GM12878 (cell line): ENCODE data around the gene MYO10. TPM values are rescaled to one million over a fixed set of nuclear protein-coding genes. Genes with fewer than 3 reads are reported as not detected.

Source experiments
- ATAC-seq: fragments of 200-7000 bp; cut with Tn5 transposase; 3 replicates; pipeline ENCODE4 v1.9.1; 2020; ENCODE audit warnings: mild to moderate bottlenecking, moderate library complexity
- BruUV-seq: library from RNA; stranded (reverse); fragments of 400-500 nt; replicated peaks from 2 replicates; lab custom pipeline; 2021; lab: Mats Ljungman, UMichigan
- CTCF ChIA-PET: fragments of 300-600 bp; sonication (Branson Sonifier 250); formaldehyde crosslinking; extraction: SDS; loops from one replicate; lab custom pipeline; 2021; ENCODE audit warnings: inconsistent platforms; lab: Yijun Ruan, JAX
- POLR2A ChIA-PET: fragments of 350-600 bp; formaldehyde crosslinking; extraction: SDS; loops from one replicate; lab custom pipeline; 2021; ENCODE audit warnings: inconsistent platforms; lab: Charles Lee
- RAD21 ChIA-PET: fragments of 300-600 bp; sonication (Branson Sonifier 250); formaldehyde crosslinking; loops from one replicate; lab custom pipeline; 2023; ENCODE audit warnings: antibody characterized with exemption; ENCODE audit not compliant: unreplicated experiment; lab: Charles Lee
- SMC1A ChIA-PET: fragments of 300-600 bp; sonication (Branson Sonifier 250); formaldehyde crosslinking; loops from one replicate; lab custom pipeline; 2023; ENCODE audit not compliant: unreplicated experiment, uncharacterized antibody; lab: Charles Lee
- DNase-seq: peaks from one replicate; pipeline ENCODE4 v3.0.0-alpha.2; 2011; ENCODE audit warnings: low read depth, low spot score
- FAIRE-seq: peaks from 3 replicates; lab custom pipeline; 2011; peaks lifted over from hg19 to GRCh38; lab: Jason Lieb, UNC
- H2AFZ ChIP-seq: 2 replicates; pipeline ENCODE4 v1.6.0; 2011; ENCODE audit warnings: low read depth, low read length, control low read depth; ENCODE audit not compliant: control insufficient read depth
- H3K27ac ChIP-seq: 2 replicates; pipeline ENCODE4 v1.5.1; 2011; ENCODE audit warnings: control low read depth; ENCODE audit not compliant: control insufficient read depth, insufficient read depth
- H3K27me3 ChIP-seq, 2 experiments: replicated peaks in 1 of 2; 2 replicates each; pipeline versions ENCODE4 v1.6.0 to v1.6.1; 2011; ENCODE audit warnings: low read length in 1 of 2; ENCODE audit not compliant: control insufficient read depth in 2 of 2, insufficient read depth in 2 of 2
- H3K36me3 ChIP-seq, 2 experiments: 2 replicates each; pipeline ENCODE4 v1.5.1; 2011; ENCODE audit warnings: low read length in 1 of 2; ENCODE audit not compliant: control insufficient read depth in 2 of 2, insufficient read depth in 2 of 2
- H3K4me1 ChIP-seq: 2 replicates; pipeline ENCODE4 v1.6.1; 2011; ENCODE audit warnings: mild to moderate bottlenecking, low read length, moderate library complexity, mixed read lengths; ENCODE audit not compliant: control insufficient read depth, insufficient read depth
- H3K4me2 ChIP-seq: 2 replicates; pipeline ENCODE4 v1.6.0; 2011; ENCODE audit warnings: control low read depth; ENCODE audit not compliant: control insufficient read depth, insufficient read depth
- H3K4me3 ChIP-seq: fragments of 200-600 bp; sonication (generic); 2 replicates; pipeline ENCODE4 v1.5.1; 2016
- H3K79me2 ChIP-seq: 2 replicates; pipeline ENCODE4 v1.6.0; 2011; ENCODE audit warnings: low read length; ENCODE audit not compliant: control insufficient read depth, insufficient read depth
- H3K9ac ChIP-seq: 2 replicates; pipeline ENCODE4 v1.8.0; 2011; ENCODE audit warnings: low read length, control low read depth, mixed read lengths; ENCODE audit not compliant: control insufficient read depth, insufficient read depth
- H3K9me3 ChIP-seq: replicated peaks from 3 replicates; pipeline ENCODE4 v1.5.1; 2011; ENCODE audit warnings: mild to moderate bottlenecking, low read length; ENCODE audit not compliant: control insufficient read depth, insufficient read depth
- H4K20me1 ChIP-seq: 2 replicates; pipeline ENCODE4 v1.6.0; 2011; ENCODE audit not compliant: control insufficient read depth, insufficient read depth
- EP300 ChIP-seq, 2 experiments: fragments of 150-350 bp in 1 of 2; IDR thresholded peaks; 2 replicates each; pipeline ENCODE4 v1.6.1; 2011 to 2012; ENCODE audit warnings: low read depth in 2 of 2, low read length in 2 of 2, borderline replicate concordance in 1 of 2, improper control_type of control experiment in 1 of 2, inconsistent platforms in 1 of 2; ENCODE audit not compliant: control insufficient read depth in 1 of 2
- FOXM1 ChIP-seq: IDR thresholded peaks from 2 replicates; pipeline ENCODE4 v1.6.1; 2012; ENCODE audit warnings: low read depth, mild to moderate bottlenecking, inconsistent platforms, low read length, moderate library complexity
- IRF4 ChIP-seq: IDR thresholded peaks from 2 replicates; pipeline ENCODE4 v1.6.1; 2011; ENCODE audit warnings: low read depth, low read length
- KLF5 ChIP-seq: fragments of 450-650 bp; IDR thresholded peaks from 2 replicates; pipeline ENCODE4 v1.6.1; 2014; ENCODE audit warnings: mild to moderate bottlenecking; ENCODE audit not compliant: partially characterized antibody
- MXI1 ChIP-seq: fragments of 150-350 bp; IDR thresholded peaks from 2 replicates; pipeline ENCODE4 v1.6.1; 2011; ENCODE audit warnings: low read depth, mild to moderate bottlenecking, inconsistent platforms, low read length, improper control_type of control experiment
- NFIC ChIP-seq: IDR thresholded peaks from 2 replicates; pipeline ENCODE4 v1.6.1; 2012; ENCODE audit warnings: low read depth, mild to moderate bottlenecking, inconsistent platforms, low read length, moderate library complexity
- SMARCA5 ChIP-seq: fragments of 450-650 bp; IDR thresholded peaks from 2 replicates; pipeline ENCODE4 v1.6.1; 2017; ENCODE audit warnings: mild to moderate bottlenecking
- SREBF2 ChIP-seq: IDR thresholded peaks from 2 replicates; pipeline ENCODE4 v1.6.1; 2012; ENCODE audit warnings: mild to moderate bottlenecking, low read length
- WGBS: methylation state at CpG from one replicate; pipeline ENCODE4 v1.1.6; 2016; ENCODE audit warnings: low lambda C conversion rate; ENCODE audit not compliant: insufficient replicate concordance, insufficient coverage; ENCODE audit errors: missing lambda C conversion rate; 5-methylcytosine and 5-hydroxymethylcytosine counted together
- in situ Hi-C: fragments of 300-500 bp; cut with MboI; formaldehyde crosslinking; loops from 9 replicates; pipeline ENCODE4 v1.14.3; 2018; ENCODE audit warnings: mixed read lengths
- intact Hi-C: fragments of 100-400 bp; cut with micrococcal nuclease; formaldehyde crosslinking; loops from one replicate; pipeline ENCODE4 v1.14.2; 2022; ENCODE audit not compliant: unreplicated experiment
- polyA plus RNA-seq, 11 experiments: library from polyadenylated mRNA; depleted of rRNA in 4 of 11; unstranded in 6 of 11; stranded (reverse) in 5 of 11; fragments of >200 nt; fragmentation: Nextera tagmentation in 4 of 11; fragmentation: Illumina TruSeq in 1 of 11; extraction: Ambion mirVana in 4 of 11; extraction: Trizol in 1 of 11; gene quantifications; 1 replicate in 1 of 11; 2 replicates in 10 of 11; pipeline versions ENCODE4 v1.2.1 to v1.2.3, GENCODE V29; 2011 to 2016; ENCODE audit warnings: inconsistent platforms in 2 of 11, missing spikeins in 2 of 11, low read depth in 1 of 11
- total RNA-seq, 4 experiments: library from RNA; depleted of rRNA in 3 of 4; stranded (reverse); fragments of >200 nt in 3 of 4; fragmentation: Illumina TruSeq in 1 of 4; extraction: Trizol in 1 of 4; gene quantifications; 2 replicates each; pipeline versions ENCODE4 v1.2.1 to v1.2.3, GENCODE V29; 2013 to 2021
- TF ChIP-seq, protein P1 (sequence below): IDR thresholded peaks from 2 replicates; pipeline ENCODE4 v1.6.1; 2012; ENCODE audit warnings: low read depth, low read length, improper control_type of control experiment
- TF ChIP-seq, protein P2 (sequence below): fragments of 450-650 bp; IDR thresholded peaks from 2 replicates; pipeline ENCODE4 v1.6.1; 2016; ENCODE audit warnings: mild to moderate bottlenecking, moderate library complexity, borderline replicate concordance

The MYO10 gene
- total and polyA plus RNA-seq, 10 of the 15 experiments (the other 5 are each of a cell fraction or from before 2014, with no cell fraction given): 0.02 to 0.77 (median 0.17) TPM

DNA sequence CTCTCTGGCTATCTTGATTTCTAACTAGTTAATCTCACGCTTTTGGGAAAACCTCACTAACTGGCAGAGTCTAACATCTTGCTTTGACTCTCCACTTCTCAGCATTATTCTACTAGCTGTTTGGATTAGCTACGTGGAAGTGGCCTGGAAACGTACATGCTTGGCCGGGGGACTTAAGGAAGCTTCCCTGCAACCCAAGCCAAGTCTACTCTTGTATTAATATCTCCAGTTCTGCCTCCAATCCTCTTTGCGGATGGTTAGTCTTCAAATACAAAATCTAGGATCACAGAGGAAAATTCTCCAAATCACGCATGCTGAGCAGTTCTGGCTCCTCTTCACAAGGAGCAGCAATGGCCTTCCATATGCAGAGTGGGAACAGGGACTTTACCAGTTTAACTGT lies 267.5 kb downstream of the MYO10 start:
- H3K27ac ChIP-seq: no peak overlapping the region
- H4K20me1 ChIP-seq: no peaks in the 10 kb centered on the region
- H2AFZ ChIP-seq: no peak overlapping the region
- no TSS peak for BruUV-seq
- RAD21 ChIA-PET: no interaction called here
- ATAC-seq (no peak), DNase-seq (no peak), FAIRE-seq (no peak)
- SMC1A ChIA-PET: no interaction called here
- H3K9me3 ChIP-seq: no peaks in the 10 kb centered on the region
- POLR2A ChIA-PET: no interaction called here
- CTCF ChIA-PET: no interaction called here
- H3K4me1 ChIP-seq: no peaks in the 10 kb centered on the region
- no peak overlapping the region for H3K9ac ChIP-seq
- H3K27me3 ChIP-seq: no peaks in the 10 kb centered on the region
- in situ Hi-C loops (no loop called here), intact Hi-C loops (no loop called here)
- no peak overlapping the region for H3K4me2 ChIP-seq
- no peak overlapping the region for H3K4me3 ChIP-seq
- TF ChIP-seq FOXM1: no peak
- TF ChIP-seq MXI1: no peak
- no peaks in the 10 kb centered on the region for H3K79me2 ChIP-seq
- 26% methylated on average over 6 of the region's 6 CpGs for WGBS
- H3K36me3 ChIP-seq: no peaks in the 10 kb centered on the region

DNA sequence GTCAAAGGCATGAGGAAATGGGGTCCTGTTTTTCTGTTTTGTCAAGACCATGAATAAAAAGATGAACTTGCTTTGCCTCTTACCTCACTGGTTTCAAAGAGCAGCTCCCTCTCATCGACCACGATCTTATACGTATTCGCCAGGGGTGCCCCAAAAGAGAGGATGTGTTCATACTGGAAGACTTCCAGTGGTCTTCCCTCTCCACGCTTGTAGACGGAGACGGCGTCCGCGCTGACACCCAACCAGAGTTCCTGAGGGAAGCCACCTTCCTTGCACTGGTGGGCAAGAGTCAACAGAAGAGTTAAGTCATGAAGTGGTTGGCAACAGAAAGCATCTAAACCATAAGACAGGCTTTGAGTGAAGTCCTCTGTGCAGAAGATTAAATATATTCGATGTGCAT lies 267.9 kb downstream of the MYO10 start:
- Histone ChIP-seq H3K4me2 (no peak overlapping the region), H3K4me1 (no peaks in the 10 kb centered on the region), H3K27ac (no peak overlapping the region), H3K4me3 (no peak overlapping the region), H3K27me3 (no peaks in the 10 kb centered on the region), H2AFZ (no peak overlapping the region), H3K9ac (no peak overlapping the region), H4K20me1 (no peaks in the 10 kb centered on the region), H3K79me2 (no peaks in the 10 kb centered on the region), H3K9me3 (no peaks in the 10 kb centered on the region), H3K36me3 (no peaks in the 10 kb centered on the region)
- SMC1A ChIA-PET: no interaction called here
- no peak for FAIRE-seq
- intact Hi-C loops (no loop called here), in situ Hi-C loops (no loop called here)
- POLR2A ChIA-PET: no interaction called here
- BruUV-seq: no TSS peak
- WGBS: 63% methylated on average over 11 of the region's 11 CpGs
- DNase-seq: no peak
- ATAC-seq: no peak
- RAD21 ChIA-PET: no interaction called here
- CTCF ChIA-PET: no interaction called here
- no peak for TF ChIP-seq SMARCA5
- TF ChIP-seq, protein P1, sequence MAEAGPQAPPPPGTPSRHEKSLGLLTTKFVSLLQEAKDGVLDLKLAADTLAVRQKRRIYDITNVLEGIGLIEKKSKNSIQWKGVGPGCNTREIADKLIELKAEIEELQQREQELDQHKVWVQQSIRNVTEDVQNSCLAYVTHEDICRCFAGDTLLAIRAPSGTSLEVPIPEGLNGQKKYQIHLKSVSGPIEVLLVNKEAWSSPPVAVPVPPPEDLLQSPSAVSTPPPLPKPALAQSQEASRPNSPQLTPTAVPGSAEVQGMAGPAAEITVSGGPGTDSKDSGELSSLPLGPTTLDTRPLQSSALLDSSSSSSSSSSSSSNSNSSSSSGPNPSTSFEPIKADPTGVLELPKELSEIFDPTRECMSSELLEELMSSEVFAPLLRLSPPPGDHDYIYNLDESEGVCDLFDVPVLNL: no peak
- TF ChIP-seq IRF4: no peak
- TF ChIP-seq, protein P2, sequence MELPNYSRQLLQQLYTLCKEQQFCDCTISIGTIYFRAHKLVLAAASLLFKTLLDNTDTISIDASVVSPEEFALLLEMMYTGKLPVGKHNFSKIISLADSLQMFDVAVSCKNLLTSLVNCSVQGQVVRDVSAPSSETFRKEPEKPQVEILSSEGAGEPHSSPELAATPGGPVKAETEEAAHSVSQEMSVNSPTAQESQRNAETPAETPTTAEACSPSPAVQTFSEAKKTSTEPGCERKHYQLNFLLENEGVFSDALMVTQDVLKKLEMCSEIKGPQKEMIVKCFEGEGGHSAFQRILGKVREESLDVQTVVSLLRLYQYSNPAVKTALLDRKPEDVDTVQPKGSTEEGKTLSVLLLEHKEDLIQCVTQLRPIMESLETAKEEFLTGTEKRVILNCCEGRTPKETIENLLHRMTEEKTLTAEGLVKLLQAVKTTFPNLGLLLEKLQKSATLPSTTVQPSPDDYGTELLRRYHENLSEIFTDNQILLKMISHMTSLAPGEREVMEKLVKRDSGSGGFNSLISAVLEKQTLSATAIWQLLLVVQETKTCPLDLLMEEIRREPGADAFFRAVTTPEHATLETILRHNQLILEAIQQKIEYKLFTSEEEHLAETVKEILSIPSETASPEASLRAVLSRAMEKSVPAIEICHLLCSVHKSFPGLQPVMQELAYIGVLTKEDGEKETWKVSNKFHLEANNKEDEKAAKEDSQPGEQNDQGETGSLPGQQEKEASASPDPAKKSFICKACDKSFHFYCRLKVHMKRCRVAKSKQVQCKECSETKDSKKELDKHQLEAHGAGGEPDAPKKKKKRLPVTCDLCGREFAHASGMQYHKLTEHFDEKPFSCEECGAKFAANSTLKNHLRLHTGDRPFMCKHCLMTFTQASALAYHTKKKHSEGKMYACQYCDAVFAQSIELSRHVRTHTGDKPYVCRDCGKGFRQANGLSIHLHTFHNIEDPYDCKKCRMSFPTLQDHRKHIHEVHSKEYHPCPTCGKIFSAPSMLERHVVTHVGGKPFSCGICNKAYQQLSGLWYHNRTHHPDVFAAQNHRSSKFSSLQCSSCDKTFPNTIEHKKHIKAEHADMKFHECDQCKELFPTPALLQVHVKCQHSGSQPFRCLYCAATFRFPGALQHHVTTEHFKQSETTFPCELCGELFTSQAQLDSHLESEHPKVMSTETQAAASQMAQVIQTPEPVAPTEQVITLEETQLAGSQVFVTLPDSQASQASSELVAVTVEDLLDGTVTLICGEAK: no peak
- no peak for TF ChIP-seq KLF5
- TF ChIP-seq NFIC: no peak
- no peak for TF ChIP-seq SREBF2
- no peak for TF ChIP-seq EP300 (IDR thresholded peaks at IDR 0.05; ENCODE audit: borderline replicate concordance in 1 of 2, control insufficient read depth in 1 of 2, low read depth in 2 of 2, low read length in 2 of 2)
